Measurements from ENCODE around the gene SOAT1. TPM values are rescaled to one million over a fixed set of nuclear protein-coding genes. Genes with fewer than 3 reads are reported as not detected.

Gene SOAT1
- polyA plus RNA-seq, 4 donors = 1.1 to 15.4 (median 5.1) TPM

Other genes with a start within 250 kb of the SOAT1 start
- gene TOR3A, start 211.7 kb upstream of the SOAT1 start, polyA plus RNA-seq = 10 to 100 TPM in 3 of 4 donors, 1 to 10 TPM in 1; 6.3 to 30.6 (median 15.8) TPM
- 1 to 10 TPM; 1.6 to 8.1 (median 3.0) TPM for gene ABL2, start 64.1 kb upstream of the SOAT1 start, polyA plus RNA-seq
- gene AXDND1, start 72.2 kb downstream of the SOAT1 start, polyA plus RNA-seq = 10 to 100 TPM in 1 of 4 donors, 1 to 10 TPM in 2, under 1 TPM in 1; 0.22 to 28.0 (median 6.7) TPM

All from small intestine (tissue), 4 donors.